ENCODE results near the gene UNC93A.
"Not testable (repeated sequence)": the region's sequence is repeated elsewhere in the genome, so short reads cannot be mapped to it uniquely, and the experiment has no call there.

Gene UNC93A

GRCh38 chr6:167317172-167317571, 26.1 kb downstream of the UNC93A start:
- DNase-seq: no peak

DNA sequence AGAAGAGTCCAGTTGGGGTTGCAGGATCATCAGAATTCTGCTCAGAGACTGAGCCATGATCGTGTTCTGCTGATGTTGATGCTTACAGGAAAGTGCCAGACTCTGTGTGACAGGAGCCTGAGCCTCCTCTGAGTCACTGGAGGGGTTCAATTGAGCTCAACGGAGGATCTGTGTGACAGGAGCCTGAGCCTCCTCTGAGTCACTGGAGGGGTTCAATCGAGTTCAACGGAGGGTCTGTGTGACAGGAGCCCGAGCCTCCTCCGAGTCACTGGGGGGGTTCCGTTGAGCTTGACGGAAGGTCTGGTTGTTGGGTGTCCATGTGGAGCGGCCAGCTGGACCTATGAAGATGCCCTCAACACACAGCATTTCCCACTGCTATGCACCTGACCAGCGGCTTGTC, 27.2 kb downstream of the UNC93A start:
- DNase-seq: not testable (repeated sequence)

GRCh38 chr6:167318856-167319255, 27.7 kb downstream of the UNC93A start:
- DNase-seq: not testable (repeated sequence)

GRCh38 chr6:167319856-167320753, 29.0 kb downstream of the UNC93A start:
- not testable (repeated sequence) for DNase-seq

DNA sequence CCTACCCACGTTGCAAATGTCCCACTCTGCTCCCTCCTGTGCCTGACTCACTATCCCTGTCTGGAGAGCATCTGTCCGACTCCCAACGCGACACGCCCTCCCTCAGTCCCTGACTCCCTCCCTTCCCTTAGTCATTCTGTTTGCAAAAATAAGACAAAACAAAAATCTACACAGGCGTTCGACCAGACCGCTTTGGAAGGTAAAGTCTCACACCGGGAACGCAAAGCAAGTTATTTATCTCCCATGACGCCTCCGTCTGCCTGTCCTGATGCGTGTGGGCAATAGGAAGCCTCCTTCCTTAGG, 29.6 kb downstream of the UNC93A start:
- DNase-seq: not testable (repeated sequence)

- DNase-seq: not testable (repeated sequence)
These were observed 30.1 kb downstream of the UNC93A start for GRCh38 chr6:167321185-167321584.

DNA sequence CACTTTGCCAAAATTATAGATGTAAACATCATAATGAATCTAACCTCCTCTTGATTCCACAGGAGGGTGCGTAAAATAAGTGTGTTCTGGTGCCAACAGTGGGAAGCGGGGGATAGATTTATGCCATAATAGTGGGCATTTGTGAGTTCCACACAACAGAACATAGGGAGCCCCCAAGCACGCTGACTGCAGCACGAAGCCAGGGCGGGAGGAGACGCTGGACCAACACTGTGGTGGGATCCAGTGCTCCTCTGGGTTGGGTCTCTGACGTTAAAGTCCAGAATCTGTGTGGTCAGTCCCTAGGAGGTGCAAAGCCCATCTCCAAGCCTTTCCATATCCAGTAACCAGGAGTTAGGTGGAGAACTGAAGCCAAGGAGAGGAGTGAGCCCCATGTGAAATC, 32.0 kb downstream of the UNC93A start:
- no peak for DNase-seq

- no peak for DNase-seq
These were observed 33.0 kb downstream of the UNC93A start for GRCh38 chr6:167324111-167324510.

DNA sequence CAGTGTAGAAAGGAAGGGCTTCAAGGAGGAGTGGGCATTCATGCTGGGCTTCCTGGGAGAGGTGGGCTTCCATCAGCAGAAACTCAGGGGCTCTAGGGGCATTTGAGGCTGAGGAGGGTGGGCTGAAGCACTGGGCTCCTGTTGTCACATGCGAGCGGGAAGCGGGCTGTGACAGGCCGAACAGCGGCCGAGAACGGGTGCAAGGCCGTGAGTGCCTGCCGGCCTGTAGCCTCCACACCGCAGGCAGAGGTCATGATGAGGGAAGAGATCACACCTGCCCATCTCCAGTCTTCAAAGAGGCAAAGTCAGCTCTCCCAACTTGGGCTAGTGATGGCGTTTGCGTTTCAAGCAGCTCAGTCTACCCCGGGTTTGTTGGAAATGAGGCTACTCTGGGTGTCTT, 34.7 kb downstream of the UNC93A start:
- no peak for DNase-seq

DNA sequence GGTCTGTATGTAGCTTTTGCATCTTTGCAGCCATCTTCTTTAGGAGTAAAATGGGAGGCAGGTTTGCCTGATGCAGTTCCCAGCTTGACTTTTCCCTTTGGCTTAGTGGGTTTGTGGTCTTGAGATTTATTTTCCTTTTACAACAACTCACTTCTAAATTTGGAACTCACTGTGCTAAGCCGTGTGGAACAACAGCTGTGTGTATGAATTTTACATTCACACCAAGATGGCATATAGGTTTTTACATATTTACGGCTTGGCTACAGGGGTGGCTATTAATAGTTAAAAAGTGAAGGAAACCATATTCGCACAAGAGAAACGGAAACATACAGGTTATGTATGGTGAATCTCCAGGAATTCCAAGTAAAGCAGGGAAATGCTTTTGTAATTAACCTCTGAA, 36.3 kb downstream of the UNC93A start:
- DNase-seq: no peak

DNA sequence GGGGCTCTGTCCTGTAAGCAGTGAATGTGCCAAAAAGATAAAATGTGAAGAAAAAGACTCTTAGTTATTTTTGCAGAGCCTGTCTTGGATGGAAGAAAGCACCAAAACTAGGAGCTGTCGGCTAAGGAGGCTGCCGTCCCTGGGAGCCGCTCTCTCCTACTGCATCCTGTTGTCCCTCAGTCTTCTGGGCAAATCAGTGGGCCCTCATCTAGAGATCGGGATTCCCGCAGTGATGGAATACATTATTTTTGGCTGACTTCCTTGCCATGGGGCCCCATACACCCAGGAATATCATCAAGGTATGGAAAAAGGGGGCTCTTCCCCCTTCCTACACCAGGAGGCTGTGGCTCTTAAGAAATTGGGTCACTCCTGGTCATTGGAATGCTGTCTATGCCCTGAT, 37.0 kb downstream of the UNC93A start:
- DNase-seq: no peak

DNA sequence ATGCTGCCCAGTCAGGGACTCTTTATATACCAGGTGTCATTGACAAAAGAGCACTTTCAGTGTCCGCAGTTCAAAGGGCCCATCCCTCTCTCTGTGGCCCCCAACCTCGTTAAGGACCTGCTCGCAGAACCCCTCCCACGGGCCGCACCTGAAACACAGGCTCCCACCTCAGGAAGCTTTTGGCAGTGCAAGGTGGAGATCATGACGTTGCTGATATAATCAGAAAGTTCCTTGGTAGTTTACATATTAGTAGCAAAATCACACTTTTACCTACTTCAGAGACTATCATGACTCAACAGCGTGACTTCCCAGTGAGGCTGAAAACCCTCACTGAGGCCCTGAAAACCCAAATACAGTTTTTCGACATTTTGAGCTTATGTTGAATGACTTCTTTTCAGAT, 37.9 kb downstream of the UNC93A start:
- no peak for DNase-seq

- DNase-seq: no peak
These were observed 39.6 kb downstream of the UNC93A start for GRCh38 chr6:167330750-167331149.

- no peak for DNase-seq
These were observed 40.5 kb downstream of the UNC93A start for GRCh38 chr6:167331565-167331964.

DNA sequence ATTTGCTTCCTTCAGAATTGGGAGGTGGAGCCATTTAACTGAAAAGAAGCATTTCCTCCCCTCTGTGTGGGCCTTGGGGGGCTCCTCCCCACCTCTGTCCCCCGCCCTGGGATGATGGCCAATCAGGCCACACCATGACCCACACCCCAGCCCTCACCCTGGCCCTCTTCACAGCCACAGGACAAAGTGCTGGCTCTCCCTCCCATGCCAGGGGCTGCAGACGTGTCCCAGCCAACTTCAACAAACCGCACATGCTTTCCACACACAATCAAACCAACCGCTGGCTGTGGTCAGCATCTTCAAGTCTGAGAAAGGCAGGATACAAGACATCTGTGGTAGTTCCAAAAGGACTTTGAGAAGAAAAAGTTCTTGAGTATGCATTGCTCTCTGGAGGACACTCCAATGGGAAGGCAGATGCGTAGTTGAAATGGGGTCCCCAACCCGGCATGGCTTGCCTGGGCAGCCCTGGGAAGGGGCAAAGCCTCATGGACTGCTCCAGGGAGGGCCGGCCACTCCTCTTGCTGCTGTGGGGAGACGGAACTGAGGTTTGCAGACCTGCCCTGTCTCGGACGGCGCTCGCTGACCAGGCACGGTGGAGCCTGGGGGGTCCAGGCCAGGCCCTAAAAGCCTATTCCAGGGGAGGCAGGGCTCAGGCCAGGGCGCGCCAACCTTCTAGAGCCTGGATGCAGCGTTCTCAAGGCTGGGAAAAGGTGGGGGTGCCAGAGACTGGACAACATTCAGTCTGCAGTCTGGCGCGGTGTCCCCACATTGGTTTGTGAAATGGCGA, 45.9 kb downstream of the UNC93A start:
- no peak for DNase-seq

DNA sequence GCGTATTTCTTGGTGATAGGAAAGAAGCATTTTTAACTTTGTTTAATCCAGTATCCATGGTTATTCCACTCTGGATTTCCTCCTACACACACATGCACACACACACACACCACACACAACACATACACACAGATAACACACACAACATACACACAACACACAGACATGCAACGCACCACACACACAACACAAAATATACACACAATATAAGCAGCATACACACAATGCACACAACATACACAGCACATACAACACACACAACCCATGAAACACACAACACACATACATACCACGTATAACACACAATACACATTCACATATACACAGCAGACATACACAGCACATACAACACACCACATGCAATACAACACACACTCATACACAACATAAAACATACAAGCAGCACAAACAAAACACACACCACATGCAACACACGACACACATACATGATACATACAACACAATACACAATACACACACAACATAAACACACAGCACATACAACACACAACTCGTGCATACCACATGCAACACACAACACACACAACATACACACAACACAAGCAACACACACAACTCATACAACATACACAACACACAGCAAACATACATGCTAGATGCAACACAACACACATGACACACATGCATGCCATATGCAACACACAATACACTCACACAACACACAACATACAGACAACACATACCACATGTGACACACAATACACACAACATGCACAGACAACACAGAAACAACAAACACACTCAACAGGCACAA, 46.7 kb downstream of the UNC93A start:
- DNase-seq: no peak

- no peak for DNase-seq
These were observed 47.5 kb downstream of the UNC93A start for GRCh38 chr6:167338541-167339117.

- no peak for DNase-seq
These were observed 50.0 kb downstream of the UNC93A start for GRCh38 chr6:167341038-167341583.

DNA sequence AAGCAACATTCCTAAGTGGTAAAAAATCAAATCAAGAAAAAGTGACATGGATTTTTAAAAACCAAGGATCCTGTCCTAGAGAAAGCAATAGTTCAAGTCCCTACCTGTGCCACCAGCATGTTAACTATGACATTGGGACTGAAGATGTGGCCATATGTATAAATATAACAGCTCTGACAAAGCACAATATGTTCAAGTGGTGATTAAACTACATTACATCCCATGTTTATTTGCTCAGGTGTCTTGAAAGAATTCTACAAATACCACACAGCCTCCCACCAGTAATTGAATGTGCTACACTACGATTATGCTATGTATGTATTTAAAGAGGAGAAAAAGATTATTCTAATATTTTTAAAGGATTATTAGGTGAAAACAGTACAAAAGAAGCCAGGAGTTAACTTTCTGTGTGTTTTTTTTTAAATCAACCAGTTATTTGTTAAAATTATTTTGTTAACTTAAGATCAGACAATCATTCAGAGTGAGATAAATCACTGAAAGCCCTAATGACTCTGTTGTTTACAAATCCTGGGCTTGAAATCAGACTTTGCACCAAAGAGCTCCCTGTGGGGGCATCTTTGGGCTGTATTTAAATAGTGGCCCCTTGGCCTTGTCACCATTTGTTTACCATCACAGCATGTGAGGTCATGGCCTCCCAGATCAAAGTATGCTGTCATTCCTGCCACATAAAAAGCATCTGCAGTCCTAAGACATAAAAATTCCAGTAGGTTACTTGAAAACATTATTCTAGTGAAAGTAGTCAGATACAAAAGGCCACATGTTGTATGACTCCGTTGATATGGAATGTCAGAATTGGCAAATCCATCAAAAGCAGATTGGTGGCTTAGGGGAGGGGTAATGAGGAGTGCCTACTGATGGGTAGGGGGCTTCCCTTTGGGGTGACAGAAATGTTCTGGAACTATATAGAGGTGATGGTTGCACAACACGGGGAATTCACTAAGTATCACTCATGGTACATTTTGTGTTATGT, 50.8 kb downstream of the UNC93A start:
- DNase-seq: no peak

DNA sequence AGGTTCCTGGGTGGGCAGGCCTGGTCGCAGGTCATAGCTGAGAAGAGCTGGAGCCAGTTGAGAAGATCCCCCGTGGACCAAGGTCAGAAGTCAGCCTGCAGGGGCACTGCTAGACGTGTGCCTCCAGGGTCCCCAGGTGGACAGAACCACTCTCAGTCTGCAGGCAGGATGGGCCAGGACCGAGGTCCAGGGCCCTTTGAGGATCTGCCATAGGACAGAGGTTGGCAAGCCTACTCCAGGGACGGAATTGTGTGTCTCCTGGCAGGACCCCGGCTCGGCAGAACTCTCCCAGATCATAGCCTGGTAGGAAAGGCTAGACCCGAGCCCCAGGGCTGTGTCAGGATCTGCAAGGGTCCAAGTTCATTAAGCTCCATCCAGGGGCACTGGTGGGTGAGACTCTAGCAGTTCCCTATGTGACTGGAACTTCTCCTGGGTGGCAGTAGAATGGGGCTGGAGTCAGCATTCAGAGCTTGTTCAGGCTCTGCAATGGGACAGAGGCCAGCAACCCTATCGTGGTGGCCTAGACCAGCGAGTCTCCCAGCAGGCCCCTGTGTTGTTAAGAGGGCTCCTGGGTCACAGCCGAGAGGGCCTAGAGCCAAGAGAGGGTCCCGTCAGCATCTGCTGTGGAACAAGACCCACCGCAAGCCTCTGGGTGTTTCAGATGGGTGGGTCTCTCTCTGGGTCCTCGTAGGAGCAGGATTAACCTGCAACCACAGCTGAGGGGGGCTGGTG, 51.9 kb downstream of the UNC93A start:
- no peak for DNase-seq

DNA sequence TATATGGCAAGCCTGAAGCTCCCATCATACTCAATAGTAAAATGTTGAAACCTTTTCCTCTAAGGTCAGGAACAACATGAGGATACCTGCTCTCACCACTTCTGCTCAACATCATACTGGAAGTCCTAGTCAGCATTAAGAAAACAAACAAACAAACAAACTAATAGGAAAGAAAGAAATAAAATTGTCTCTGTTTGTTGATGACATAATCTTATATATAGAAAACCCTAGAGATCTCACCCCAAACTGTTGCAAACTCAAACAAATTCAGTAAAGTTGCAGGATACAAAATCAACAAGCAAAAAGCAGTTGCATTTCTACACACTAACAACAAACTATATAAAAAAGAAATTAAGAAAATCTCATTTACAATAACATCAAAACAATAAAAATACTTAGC, 54.2 kb downstream of the UNC93A start:
- no peak for DNase-seq

Measured in OCI-M1 (cell line).